ENCODE results near the gene LANCL1. TPM values are rescaled to one million over a fixed set of nuclear protein-coding genes. Genes with fewer than 3 reads are reported as not detected.
"Not testable (repeated sequence)": the region's sequence is repeated elsewhere in the genome, so short reads cannot be mapped to it uniquely, and the experiment has no call there.

The LANCL1 gene
- polyA plus RNA-seq, 3 donors = 71.9 to 83.7 (median 77.6) TPM

DNA sequence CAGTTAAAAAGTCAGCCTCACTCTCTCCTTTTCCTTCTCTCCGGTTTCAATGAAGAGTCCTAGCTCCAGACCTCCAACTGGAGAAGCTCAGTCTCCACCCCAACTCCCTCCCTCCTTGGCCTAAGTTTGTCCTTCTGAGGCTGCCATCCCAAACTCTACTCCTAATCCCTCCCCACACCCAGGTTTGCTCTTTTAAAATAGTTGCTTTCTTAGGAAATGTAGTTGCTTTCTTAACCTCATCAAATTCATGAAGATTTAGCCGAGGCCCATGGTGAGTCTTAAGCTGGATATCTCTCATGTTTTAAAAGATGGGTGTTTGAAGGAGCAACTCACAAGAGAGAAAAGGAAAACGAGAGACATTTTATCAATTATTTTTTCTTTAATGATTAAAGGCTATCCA is 937 bp upstream of the LANCL1 start:
- DNase-seq (ENCODE audit: extremely low read depth in 1 of 11, low read depth in 9 of 11, low spot score in 4 of 11) = no peak

- DNase-seq (ENCODE audit: extremely low read depth in 1 of 11, low read depth in 9 of 11, low spot score in 4 of 11) = no peak
Measured at GRCh38 chr2:210475706-210476105, 853 bp downstream of the LANCL1 start.

DNA sequence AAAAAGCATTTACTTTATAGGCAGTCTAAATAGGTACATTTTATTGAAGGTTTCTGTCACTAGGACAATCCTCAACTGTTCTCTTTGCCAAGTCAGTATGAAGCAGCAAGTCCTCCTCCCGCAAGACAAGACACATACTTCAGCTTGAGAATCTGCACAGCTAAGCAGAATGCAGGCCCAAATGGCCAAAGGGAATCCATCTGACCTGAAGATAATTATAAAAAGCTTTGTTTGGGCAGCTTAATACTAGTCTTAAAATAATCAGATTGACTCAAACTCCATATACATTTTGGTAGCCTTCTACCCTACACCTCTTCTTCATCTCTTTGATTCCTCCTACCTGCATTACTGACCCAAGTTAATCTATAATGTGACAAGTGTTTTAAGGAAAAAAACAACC is 1.8 kb downstream of the LANCL1 start:
- no peak for DNase-seq (ENCODE audit: extremely low read depth in 1 of 11, low read depth in 9 of 11, low spot score in 4 of 11)

DNA sequence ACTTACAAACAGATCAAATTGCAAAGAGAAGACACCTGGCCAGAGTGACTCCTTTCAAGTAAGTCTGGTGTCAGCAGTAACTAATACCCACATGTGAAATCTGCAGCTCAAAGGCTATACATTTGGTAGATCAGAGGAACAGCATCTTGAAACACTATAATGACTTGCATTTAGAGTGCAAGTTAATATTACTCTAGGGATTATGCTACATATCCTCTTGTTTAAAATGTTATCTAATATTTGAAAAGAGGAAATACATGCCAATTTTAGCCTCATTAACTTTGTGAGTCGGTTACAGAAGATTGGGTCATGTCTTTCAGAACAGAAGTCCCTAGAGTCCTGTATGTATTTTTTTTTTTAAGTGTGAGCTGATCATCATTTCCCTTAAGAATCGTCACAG is 15.2 kb downstream of the LANCL1 start:
- DNase-seq (ENCODE audit: extremely low read depth in 1 of 11, low read depth in 9 of 11, low spot score in 4 of 11) = no peak

DNA sequence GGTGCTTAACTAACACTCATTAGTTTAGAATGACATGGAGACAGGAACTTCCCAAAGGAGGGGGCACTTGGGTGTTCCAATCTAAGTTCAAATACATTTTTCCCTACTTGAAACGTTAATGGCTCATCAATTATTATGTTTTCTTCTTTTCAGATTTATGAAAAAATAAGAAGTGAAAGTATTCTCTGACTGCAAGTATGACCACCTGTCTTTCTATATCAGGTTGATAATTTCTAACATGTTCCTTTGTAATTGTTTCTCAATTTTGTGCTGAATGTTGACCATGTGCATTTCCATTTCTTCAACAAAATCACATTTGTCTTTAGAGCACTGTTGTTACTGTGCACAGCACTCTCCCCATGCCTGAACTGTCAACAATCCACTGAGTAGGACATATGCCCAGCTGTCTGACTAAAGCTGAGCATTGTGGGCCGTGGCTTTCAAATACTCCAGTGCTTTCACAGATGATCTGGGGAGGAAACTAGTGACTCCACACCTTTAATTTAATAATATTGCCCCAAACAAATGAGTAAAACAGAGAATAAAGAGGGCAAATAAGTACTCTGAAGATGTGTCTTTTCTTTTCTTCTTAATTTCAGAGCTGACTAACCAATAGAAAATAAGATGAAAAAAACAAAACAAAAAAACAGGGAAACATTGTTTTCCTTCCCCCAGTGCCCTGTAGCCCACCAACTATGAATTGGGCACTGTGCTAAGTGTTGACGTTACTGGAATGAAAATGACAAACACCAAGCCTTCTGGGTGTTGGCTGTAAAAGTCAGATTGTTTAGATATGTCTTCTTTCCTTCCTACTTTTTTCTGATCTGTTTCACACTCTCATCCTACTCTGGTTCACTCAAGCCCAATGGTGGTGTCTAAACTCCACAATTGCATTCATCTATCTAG is 16.0 kb downstream of the LANCL1 start:
- no peak for DNase-seq (ENCODE audit: extremely low read depth in 1 of 11, low read depth in 9 of 11, low spot score in 4 of 11)

DNA sequence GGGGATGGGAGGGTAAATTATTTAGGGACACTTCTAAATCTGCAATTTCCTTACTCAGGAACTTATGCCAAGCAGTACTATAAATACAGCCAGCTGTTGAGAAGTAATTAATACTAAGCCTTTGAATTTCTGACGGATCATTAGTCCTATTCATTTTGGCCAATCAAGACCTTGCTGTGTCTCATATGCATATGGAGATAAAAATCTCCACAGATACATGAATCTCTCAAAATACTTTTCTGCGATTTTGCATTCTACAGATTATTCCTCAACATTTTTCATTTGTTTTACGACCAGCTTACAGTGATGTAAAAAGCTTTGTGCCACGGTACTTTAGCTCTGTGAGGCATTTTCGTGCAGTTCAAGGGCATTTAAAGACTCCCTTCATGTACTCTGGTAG is 16.7 kb downstream of the LANCL1 start:
- DNase-seq (ENCODE audit: extremely low read depth in 1 of 11, low read depth in 9 of 11, low spot score in 4 of 11) = no peak

DNA sequence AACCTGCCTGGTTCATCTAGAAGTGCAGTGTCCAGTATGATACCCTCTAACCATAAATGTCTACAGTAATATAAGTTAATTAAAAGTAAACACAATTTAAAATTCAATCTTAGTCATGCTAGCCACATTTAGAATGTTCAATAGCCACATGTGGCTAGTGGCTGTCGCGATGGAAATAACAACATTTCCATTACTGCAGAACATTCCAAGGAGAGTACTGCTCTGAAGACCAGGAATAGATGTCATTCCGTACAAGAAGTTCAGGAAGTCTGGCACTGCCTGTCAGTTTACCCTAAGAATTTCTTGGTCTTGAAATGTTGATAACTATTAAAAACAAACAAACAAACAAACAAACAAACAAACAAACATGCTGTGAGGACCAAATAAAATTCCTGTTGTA is 17.2 kb downstream of the LANCL1 start:
- DNase-seq (ENCODE audit: extremely low read depth in 1 of 11, low read depth in 9 of 11, low spot score in 4 of 11) = no peak

GRCh38 chr2:210458395-210458794 is 18.2 kb downstream of the LANCL1 start:
- no peak for DNase-seq (ENCODE audit: extremely low read depth in 1 of 11, low read depth in 9 of 11, low spot score in 4 of 11)

DNA sequence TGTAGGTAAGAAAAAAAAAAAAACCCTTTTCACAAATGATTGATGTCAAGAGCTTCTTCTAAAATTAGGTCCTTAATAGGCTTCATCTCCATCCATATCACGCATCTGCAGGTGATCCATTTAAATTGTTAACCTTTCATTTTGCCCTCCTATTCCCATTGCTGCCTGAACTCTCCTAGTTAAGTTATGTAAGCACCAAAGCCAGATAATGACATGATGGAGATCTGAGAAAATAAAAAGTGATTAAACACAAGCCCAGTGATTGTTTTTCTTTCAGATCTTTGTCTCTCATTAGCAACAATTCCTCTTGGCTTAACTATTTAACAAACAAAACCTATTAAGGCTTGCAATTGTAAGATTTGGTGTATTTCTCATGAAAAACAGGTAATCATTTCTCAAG is 20.0 kb downstream of the LANCL1 start:
- DNase-seq (ENCODE audit: extremely low read depth in 1 of 11, low read depth in 9 of 11, low spot score in 4 of 11) = no peak

GRCh38 chr2:210454336-210454735 is 22.2 kb downstream of the LANCL1 start:
- DNase-seq (ENCODE audit: extremely low read depth in 1 of 11, low read depth in 9 of 11, low spot score in 4 of 11) = no peak

GRCh38 chr2:210452194-210452593 is 24.4 kb downstream of the LANCL1 start:
- DNase-seq (ENCODE audit: extremely low read depth in 1 of 11, low read depth in 9 of 11, low spot score in 4 of 11) = no peak

GRCh38 chr2:210450942-210451341 is 25.6 kb downstream of the LANCL1 start:
- not testable (repeated sequence) for DNase-seq (ENCODE audit: extremely low read depth in 1 of 11, low read depth in 9 of 11, low spot score in 4 of 11)

GRCh38 chr2:210445732-210446131 is 30.8 kb downstream of the LANCL1 start:
- no peak for DNase-seq (ENCODE audit: extremely low read depth in 1 of 11, low read depth in 9 of 11, low spot score in 4 of 11)

- no peak for DNase-seq (ENCODE audit: extremely low read depth in 1 of 11, low read depth in 9 of 11, low spot score in 4 of 11)
Measured at GRCh38 chr2:210445116-210445707, 31.3 kb downstream of the LANCL1 start.

DNA sequence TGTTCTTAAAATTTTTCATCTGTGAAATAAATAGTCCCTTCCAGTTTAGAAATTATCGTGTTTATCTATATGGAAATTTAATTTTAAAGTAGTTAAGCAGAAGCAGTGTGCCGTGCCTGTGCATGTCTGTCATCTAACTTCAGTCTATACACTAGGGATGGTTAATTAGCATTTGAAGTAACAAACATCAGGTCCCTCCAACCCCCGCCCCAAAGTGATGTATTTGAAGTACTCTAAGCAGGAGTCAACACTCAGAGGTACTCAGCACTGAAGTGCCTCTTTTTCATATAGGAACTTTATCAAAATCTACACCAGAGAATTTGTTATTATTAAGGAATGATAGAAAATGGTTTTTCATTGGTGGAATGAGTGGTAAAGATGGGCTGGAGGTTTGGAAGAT is 33.0 kb downstream of the LANCL1 start:
- DNase-seq (ENCODE audit: extremely low read depth in 1 of 11, low read depth in 9 of 11, low spot score in 4 of 11) = no peak

DNA sequence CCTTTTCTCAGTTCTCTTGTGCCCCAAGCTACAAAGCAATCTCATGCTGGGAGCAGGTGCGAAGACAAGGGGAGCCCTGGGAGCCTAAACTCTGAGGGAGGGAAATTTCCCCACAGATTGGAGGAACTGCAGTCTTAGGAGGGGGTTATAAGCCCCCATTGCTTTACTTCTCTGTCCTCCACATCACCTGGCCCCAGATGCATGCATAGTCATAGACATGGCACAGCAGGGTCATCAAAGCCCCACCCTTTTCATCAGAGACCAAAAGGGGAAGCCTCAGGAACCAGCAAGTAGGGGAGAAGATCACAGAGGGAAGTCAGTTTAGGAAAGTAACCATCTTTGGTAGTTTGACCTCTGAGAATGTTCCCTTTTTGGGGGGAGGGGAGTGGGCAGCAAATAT is 33.7 kb downstream of the LANCL1 start:
- DNase-seq (ENCODE audit: extremely low read depth in 1 of 11, low read depth in 9 of 11, low spot score in 4 of 11) = no peak

- DNase-seq (ENCODE audit: extremely low read depth in 1 of 11, low read depth in 9 of 11, low spot score in 4 of 11) = no peak
Measured at GRCh38 chr2:210442457-210442856, 34.1 kb downstream of the LANCL1 start.

GRCh38 chr2:210440206-210440605 is 36.4 kb downstream of the LANCL1 start:
- no peak for DNase-seq (ENCODE audit: extremely low read depth in 1 of 11, low read depth in 9 of 11, low spot score in 4 of 11)

- no peak for DNase-seq (ENCODE audit: extremely low read depth in 1 of 11, low read depth in 9 of 11, low spot score in 4 of 11)
Measured at GRCh38 chr2:210435439-210435838, 41.1 kb downstream of the LANCL1 start.

DNA sequence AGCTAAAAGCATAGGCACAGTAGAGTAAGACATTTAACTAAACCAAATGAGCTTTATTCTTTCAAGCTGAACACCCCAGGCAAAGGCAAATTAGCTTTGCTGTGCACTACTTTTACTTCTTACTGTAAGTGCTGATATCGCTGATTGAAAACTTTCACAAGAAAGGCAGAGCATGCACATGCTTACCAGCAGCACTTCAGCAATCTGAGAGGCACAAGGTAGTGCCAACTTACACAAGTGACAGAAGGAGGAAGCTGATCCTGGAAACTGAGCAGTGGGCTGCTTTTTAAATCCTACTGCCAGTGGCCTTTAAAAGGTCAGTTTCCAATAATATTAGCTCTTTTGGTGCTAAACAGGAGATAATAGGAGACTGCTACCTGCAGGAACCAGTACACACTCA is 43.9 kb downstream of the LANCL1 start:
- no peak for DNase-seq (ENCODE audit: extremely low read depth in 1 of 11, low read depth in 9 of 11, low spot score in 4 of 11)
